Esophagus squamous epithelium (tissue), 5 donors: ENCODE data around the gene PSMD7. TPM values are rescaled to one million over a fixed set of nuclear protein-coding genes. Genes with fewer than 3 reads are reported as not detected.

Experiments used
- DNase-seq: peaks from one replicate; lab custom pipeline; 2025; lab: John Stamatoyannopoulos, UW
- H3K27ac ChIP-seq, 4 donors: fragments of 200-600 bp; sonication (generic); one replicate each; pipeline ENCODE4 v1.5.1; 2016 to 2019; ENCODE audit warnings: mild to moderate bottlenecking in 1 of 4
- H3K27me3 ChIP-seq, 4 donors: fragments of 200-600 bp; sonication (generic); 1 replicate in 3 of 4; 2 replicates in 1 of 4; pipeline versions ENCODE4 v1.5.1 to v1.6.0; 2017 to 2021; ENCODE audit warnings: antibody characterized with exemption in 1 of 4
- H3K36me3 ChIP-seq, 3 donors: fragments of 200-600 bp; sonication (generic); one replicate each; pipeline ENCODE4 v1.5.1; 2016 to 2019
- H3K4me1 ChIP-seq, 3 donors: fragments of 200-600 bp; sonication (generic); one replicate each; pipeline ENCODE4 v1.5.1; 2017 to 2019
- H3K4me3 ChIP-seq, 4 donors: fragments of 200-600 bp; sonication (generic); 1 replicate in 3 of 4; 2 replicates in 1 of 4; pipeline ENCODE4 v1.5.1; 2016 to 2019; ENCODE audit warnings: mild to moderate bottlenecking in 2 of 4, moderate library complexity in 1 of 4
- H3K9me3 ChIP-seq, 3 donors: fragments of 200-600 bp; sonication (generic); one replicate each; pipeline ENCODE4 v1.5.1; 2016 to 2019
- CTCF ChIP-seq, 6 experiments: fragments of 450-650 bp in 4 of 6; fragments of 200-600 bp in 2 of 6; sonication (generic) in 2 of 6; IDR thresholded peaks; one replicate each; pipeline ENCODE4 v1.5.1; 2016 to 2019; ENCODE audit warnings: antibody characterized with exemption in 6 of 6, mild to moderate bottlenecking in 4 of 6, moderate library complexity in 4 of 6
- POLR2A ChIP-seq, 4 donors: fragments of 450-650 bp; IDR thresholded peaks; one replicate each; pipeline ENCODE4 v1.6.1; 2017; ENCODE audit warnings: antibody characterized with exemption in 4 of 4, mild to moderate bottlenecking in 4 of 4, moderate library complexity in 3 of 4
- WGBS, 2 donors: methylation state at CpG; one replicate each; pipeline ENCODE4 v1.1.5; 2018; 5-methylcytosine and 5-hydroxymethylcytosine counted together
- intact Hi-C: fragments of 100-400 bp; cut with DNase I; formaldehyde crosslinking; loops from one replicate; pipeline ENCODE4 v1.15.0; 2022
- total RNA-seq, 4 donors: library from RNA; depleted of rRNA; stranded (reverse); fragments of >200 nt; gene quantifications; one replicate each; pipeline ENCODE4 v1.1.0, GENCODE V29; 2016
- donor health status: DM: yes; HTN: yes; CAD: no.

PSMD7 gene
- total RNA-seq, 4 donors from 2014 or later: 65.5 to 112 (median 84.2) TPM

- Histone ChIP-seq H3K36me3 (no peaks in the 10 kb centered on the region), H3K4me3 (no peak overlapping the region), H3K27me3 (no peaks in the 10 kb centered on the region), H3K4me1 (no peaks in the 10 kb centered on the region), H3K27ac (no peak overlapping the region), H3K9me3 (no peaks in the 10 kb centered on the region)
- intact Hi-C loops: no loop called here
- TF ChIP-seq CTCF (IDR thresholded peaks at IDR 0.05) (no peak), POLR2A (IDR thresholded peaks at IDR 0.05) (no peak)
- WGBS, 2 donors: 55 to 75% methylated on average over 5 of the region's 5 CpGs
- no peak for DNase-seq
These were observed 16.2 kb upstream of the PSMD7 start for GRCh38 chr16:74280448-74280847.

- intact Hi-C loops: no loop called here
These were observed 15.3 kb upstream of the PSMD7 start for GRCh38 chr16:74281300-74281699.

GRCh38 chr16:74283716-74284115, 12.9 kb upstream of the PSMD7 start:
- no peak overlapping the region for H3K27ac ChIP-seq
- TF ChIP-seq POLR2A (IDR thresholded peaks at IDR 0.05) (no peak), CTCF (IDR thresholded peaks at IDR 0.05) (no peak)
- intact Hi-C loops: no loop called here
- H3K27me3 ChIP-seq: no peaks in the 10 kb centered on the region
- no peak overlapping the region for H3K4me3 ChIP-seq
- no peaks in the 10 kb centered on the region for H3K9me3 ChIP-seq
- 85 to 90% methylated on average over 4 of the region's 4 CpGs for WGBS, 2 donors
- H3K4me1 ChIP-seq: no peaks in the 10 kb centered on the region
- DNase-seq: no peak
- H3K36me3 ChIP-seq: no peaks in the 10 kb centered on the region

More at GRCh38 chr16:74281300-74281699, 15.3 kb upstream of the PSMD7 start:
- H3K9me3 ChIP-seq: no peaks in the 10 kb centered on the region
- no peaks in the 10 kb centered on the region for H3K36me3 ChIP-seq
- no peak for DNase-seq
- H3K4me1 ChIP-seq: no peaks in the 10 kb centered on the region
- TF ChIP-seq POLR2A (IDR thresholded peaks at IDR 0.05) (no peak), CTCF (IDR thresholded peaks at IDR 0.05) (no peak)
- no peak overlapping the region for H3K4me3 ChIP-seq
- H3K27ac ChIP-seq: no peak overlapping the region
- 46 to 67% methylated on average over 1 of the region's 1 CpG for WGBS, 2 donors
- no peaks in the 10 kb centered on the region for H3K27me3 ChIP-seq

GRCh38 chr16:74288065-74288464, 8.5 kb upstream of the PSMD7 start:
- Histone ChIP-seq H3K4me3 (no peak overlapping the region), H3K27ac (no peak overlapping the region), H3K27me3 (no peaks in the 10 kb centered on the region), H3K4me1 (peaks cover 0 to 24% (median 5%) of the 10 kb centered on the region in 3 donors), H3K36me3 (no peaks in the 10 kb centered on the region), H3K9me3 (peaks cover 0 to 10% (median 0%) of the 10 kb centered on the region in 3 donors)
- intact Hi-C loops: no loop called here
- WGBS, 2 donors: 95 to 97% methylated on average over 6 to 7 of the region's 7 CpGs
- no peak for DNase-seq
- TF ChIP-seq POLR2A (IDR thresholded peaks at IDR 0.05): no peak
- TF ChIP-seq CTCF (IDR thresholded peaks at IDR 0.05): no peak

GRCh38 chr16:74290356-74290755, 6.3 kb upstream of the PSMD7 start:
- TF ChIP-seq CTCF (IDR thresholded peaks at IDR 0.05): no peak
- TF ChIP-seq POLR2A (IDR thresholded peaks at IDR 0.05): no peak

More at GRCh38 chr16:74290356-74290755, 6.3 kb upstream of the PSMD7 start:
- intact Hi-C loops: no loop called here
- Histone ChIP-seq H3K36me3 (no peaks in the 10 kb centered on the region), H3K27ac (no peak overlapping the region), H3K4me1 (peaks cover 0 to 29% (median 6%) of the 10 kb centered on the region in 3 donors), H3K4me3 (no peak overlapping the region), H3K27me3 (no peaks in the 10 kb centered on the region), H3K9me3 (peaks cover 0 to 10% (median 0%) of the 10 kb centered on the region in 3 donors)
- DNase-seq: no peak
